A673 (cell line): ENCODE results near the gene ZDHHC13. TPM values are rescaled to one million over a fixed set of nuclear protein-coding genes. Genes with fewer than 3 reads are reported as not detected.

Source experiments
- BruUV-seq: library from RNA; stranded (reverse); fragments of 400-500 nt; replicated peaks from 2 replicates; lab custom pipeline; 2021; lab: Mats Ljungman, UMichigan
- CTCF ChIA-PET: fragments of 300-600 bp; sonication (Branson Sonifier 250); formaldehyde crosslinking; loops from one replicate; lab custom pipeline; 2022; ENCODE audit warnings: antibody characterized with exemption; lab: Charles Lee
- POLR2A ChIA-PET: fragments of 300-600 bp; sonication (Branson Sonifier 250); formaldehyde crosslinking; loops from one replicate; lab custom pipeline; 2022; ENCODE audit warnings: antibody characterized with exemption; ENCODE audit not compliant: low non-redundant PET; lab: Charles Lee
- DNase-seq: peaks from one replicate; pipeline ENCODE4 v3.0.0-alpha.2; 2015; ENCODE audit warnings: low spot score
- H3K27ac ChIP-seq: fragments of 200-600 bp; sonication (generic); 2 replicates; pipeline ENCODE4 v1.5.1; 2016; ENCODE audit warnings: mixed run types, low read depth, mild to moderate bottlenecking, mixed read lengths, antibody characterized with exemption, low read length; ENCODE audit not compliant: poor library complexity, severe bottlenecking
- H3K27me3 ChIP-seq: fragments of 200-600 bp; sonication (generic); replicated peaks from 2 replicates; pipeline ENCODE4 v1.6.1; 2017; ENCODE audit warnings: mixed run types, low read depth, mild to moderate bottlenecking, mixed read lengths, antibody characterized with exemption, low read length; ENCODE audit not compliant: insufficient read depth, poor library complexity
- H3K36me3 ChIP-seq: fragments of 200-600 bp; sonication (generic); 2 replicates; pipeline ENCODE4 v1.6.1; 2016; ENCODE audit warnings: mixed run types, mild to moderate bottlenecking, mixed read lengths, antibody characterized with exemption, low read length; ENCODE audit not compliant: insufficient read depth, poor library complexity, severe bottlenecking
- H3K4me1 ChIP-seq: fragments of 200-600 bp; sonication (generic); 2 replicates; pipeline ENCODE4 v1.6.1; 2017; ENCODE audit warnings: mixed run types, mild to moderate bottlenecking, mixed read lengths, antibody characterized with exemption, low read length; ENCODE audit not compliant: insufficient read depth, poor library complexity, severe bottlenecking
- H3K4me3 ChIP-seq: fragments of 200-600 bp; sonication (generic); 2 replicates; pipeline ENCODE4 v1.5.1; 2016; ENCODE audit warnings: low read depth, mixed run types, mild to moderate bottlenecking, mixed read lengths, low read length; ENCODE audit not compliant: poor library complexity, severe bottlenecking
- H3K9me3 ChIP-seq: fragments of 200-600 bp; sonication (generic); 2 replicates; pipeline ENCODE4 v1.6.1; 2016; ENCODE audit warnings: mixed run types, low read depth, mild to moderate bottlenecking, mixed read lengths, antibody characterized with exemption, low read length; ENCODE audit not compliant: poor library complexity, severe bottlenecking
- CTCF ChIP-seq: fragments of 300-800, 200-600 bp; sonication (generic); conservative IDR thresholded peaks from 2 replicates; pipeline ENCODE4 v1.5.1; 2017; ENCODE audit warnings: low read depth, mild to moderate bottlenecking, antibody characterized with exemption, low read length, moderate library complexity, mixed read lengths
- EZH2 ChIP-seq: fragments of 200-600 bp; sonication (generic); IDR thresholded peaks from 2 replicates; pipeline ENCODE4 v1.6.1; 2017; ENCODE audit warnings: borderline replicate concordance, low read depth, mild to moderate bottlenecking, mixed read lengths, antibody characterized with exemption, low read length; ENCODE audit not compliant: poor library complexity, severe bottlenecking
- intact Hi-C: fragments of 100-400 bp; cut with micrococcal nuclease; formaldehyde crosslinking; loops from one replicate; pipeline ENCODE4 v1.10.0; 2022; ENCODE audit not compliant: unreplicated experiment
- total RNA-seq: library from RNA; stranded (reverse); gene quantifications from 2 replicates; pipeline ENCODE4 v1.2.3, GENCODE V29; 2021

Gene ZDHHC13
- total RNA-seq, 1 experiment from 2014 or later = 10.3 TPM

GRCh38 chr11:19101796-19102520 lies 15.0 kb upstream of the ZDHHC13 start:
- Histone ChIP-seq H3K9me3 (no peaks in the 10 kb centered on the region), H3K27me3 (no peaks in the 10 kb centered on the region), H3K36me3 (no peaks in the 10 kb centered on the region), H3K4me1 (no peaks in the 10 kb centered on the region), H3K4me3 (no peak overlapping the region), H3K27ac (no peak overlapping the region)
- ChIA-PET CTCF (no interaction called here), POLR2A (no interaction called here)
- no TSS peak for BruUV-seq
- TF ChIP-seq CTCF (no peak), EZH2 (no peak)
- no peak for DNase-seq
- intact Hi-C loops = no loop called here

- TF ChIP-seq CTCF = no peak
- no peak for TF ChIP-seq EZH2
- Histone ChIP-seq H3K9me3 (no peaks in the 10 kb centered on the region), H3K27me3 (no peaks in the 10 kb centered on the region), H3K4me1 (no peaks in the 10 kb centered on the region), H3K4me3 (no peak overlapping the region), H3K27ac (no peak overlapping the region), H3K36me3 (no peaks in the 10 kb centered on the region)
- intact Hi-C loops = no loop called here
- ChIA-PET POLR2A (no interaction called here), CTCF (no interaction called here)
- no TSS peak for BruUV-seq
- no peak for DNase-seq
Measured at GRCh38 chr11:19102521-19102900, 14.5 kb upstream of the ZDHHC13 start.

GRCh38 chr11:19105011-19105410 lies 12.0 kb upstream of the ZDHHC13 start:
- TF ChIP-seq EZH2 = no peak
- ChIA-PET CTCF (no interaction called here), POLR2A (no interaction called here)
- intact Hi-C loops = no loop called here
- no peaks in the 10 kb centered on the region for H3K4me1 ChIP-seq
- BruUV-seq = no TSS peak
- no peak for DNase-seq
- no peaks in the 10 kb centered on the region for H3K9me3 ChIP-seq
- H3K27me3 ChIP-seq = no peaks in the 10 kb centered on the region
- no peak overlapping the region for H3K4me3 ChIP-seq
- no peaks in the 10 kb centered on the region for H3K36me3 ChIP-seq
- H3K27ac ChIP-seq = no peak overlapping the region

- no peak for DNase-seq
- no TSS peak for BruUV-seq
- no peaks in the 10 kb centered on the region for H3K27me3 ChIP-seq
- CTCF ChIA-PET = no interaction called here
- intact Hi-C loops = no loop called here
- H3K9me3 ChIP-seq = no peaks in the 10 kb centered on the region
- H3K4me1 ChIP-seq = no peaks in the 10 kb centered on the region
- POLR2A ChIA-PET = no interaction called here
- no peak overlapping the region for H3K27ac ChIP-seq
- no peak overlapping the region for H3K4me3 ChIP-seq
- no peaks in the 10 kb centered on the region for H3K36me3 ChIP-seq
- TF ChIP-seq CTCF (no peak), EZH2 (no peak)
Measured at GRCh38 chr11:19107125-19107524, 9.8 kb upstream of the ZDHHC13 start.
